Choroid plexus epithelial cell (primary cell): ENCODE results near the gene POLR2J.
A peak's percentile ranks its signal among the peaks of the same experiment; 100 is the strongest.

Source experiments
- DNase-seq: peaks from one replicate; pipeline ENCODE4 v3.0.0-alpha.2; 2010; ENCODE audit warnings: low read depth
- H3K4me3 ChIP-seq: 2 replicates; pipeline ENCODE4 v1.5.1; 2011; ENCODE audit warnings: low read depth, mild to moderate bottlenecking, control low read depth, low read length, moderate library complexity
- CTCF ChIP-seq: conservative IDR thresholded peaks from 2 replicates; pipeline ENCODE4 v1.5.1; 2011; ENCODE audit warnings: low read depth, mild to moderate bottlenecking, control low read depth, inconsistent platforms, low read length, moderate library complexity

The POLR2J gene

DNA sequence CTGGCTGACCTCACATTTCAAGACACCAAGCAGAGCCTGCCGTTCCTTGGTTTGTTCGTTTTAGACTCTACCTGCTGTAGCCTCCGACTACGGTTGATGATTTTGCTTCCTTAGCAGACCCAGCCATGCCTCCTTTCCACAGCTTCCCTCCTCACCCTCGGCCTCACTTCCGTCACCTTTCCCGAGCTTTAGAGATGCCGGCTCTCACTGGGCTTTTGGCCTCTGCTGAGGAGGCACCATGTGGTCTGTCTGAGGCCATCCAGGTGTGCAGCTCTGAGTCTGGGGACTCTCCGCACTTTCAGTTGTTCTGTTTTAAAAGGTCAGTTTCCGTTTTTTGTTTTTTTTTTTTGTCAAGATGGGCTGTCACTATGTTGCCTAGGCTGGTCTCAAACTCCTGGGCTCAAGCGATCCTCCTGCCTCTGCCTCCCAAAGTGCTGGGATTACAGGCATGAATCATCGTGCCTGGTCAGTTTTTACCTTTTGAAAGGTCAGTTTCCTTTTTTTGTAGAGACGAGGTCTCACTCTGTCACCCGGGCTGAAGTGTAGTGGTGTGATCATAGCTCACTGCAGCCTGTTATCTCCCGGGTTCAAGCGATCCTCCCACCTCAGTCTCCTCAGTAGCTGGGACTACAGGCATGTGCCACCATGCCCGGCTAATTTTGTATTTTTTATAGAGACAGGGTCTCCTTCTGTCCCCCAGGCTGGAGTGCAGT lies 33.6 kb downstream of the POLR2J start:
- no peak for TF ChIP-seq CTCF
- DNase-seq = no peak
- H3K4me3 ChIP-seq = no peak overlapping the region

DNA sequence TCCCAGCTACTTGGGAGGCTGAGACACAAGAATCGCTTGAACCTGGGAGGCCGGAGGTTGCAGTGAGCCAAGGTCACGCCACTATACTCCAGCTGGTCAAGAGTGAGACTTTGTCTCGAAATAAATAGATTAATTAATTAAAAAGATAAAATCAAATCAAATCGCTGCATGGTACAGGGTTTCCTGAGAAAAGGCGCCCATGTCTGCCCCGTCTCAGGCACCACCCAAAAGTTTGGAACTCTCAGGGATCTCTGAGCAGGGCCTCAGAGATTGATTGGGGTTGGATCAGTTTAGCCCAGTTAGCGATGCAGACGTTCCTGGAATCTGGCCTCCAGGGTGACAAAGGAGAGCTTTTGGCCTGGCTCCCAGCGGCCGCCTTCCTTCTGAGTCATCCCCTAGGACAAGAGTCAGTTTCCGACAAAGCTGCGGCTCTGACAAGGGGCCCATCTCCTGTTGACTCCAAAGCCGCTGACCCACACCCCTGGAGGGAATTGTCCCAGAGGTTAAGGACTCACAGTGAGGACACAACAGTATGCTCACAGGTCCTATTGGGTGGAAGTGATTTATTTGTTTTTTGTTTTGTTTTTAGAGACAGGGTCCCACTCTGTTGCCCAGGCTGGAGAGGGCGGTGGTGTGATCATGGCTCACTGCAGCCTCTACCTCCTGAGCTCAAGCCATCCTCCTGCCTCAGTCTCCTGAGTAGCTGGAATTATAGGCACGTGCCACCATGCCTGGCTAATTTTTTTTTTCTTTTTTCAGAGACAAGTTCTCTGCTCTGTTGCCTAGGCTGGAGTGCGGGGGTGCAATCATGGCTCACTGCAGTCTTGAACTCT lies 38.5 kb downstream of the POLR2J start:
- no peak for TF ChIP-seq CTCF
- no peak overlapping the region for H3K4me3 ChIP-seq
- DNase-seq = peak; percentile 70

GRCh38 chr7:102436118-102436517 lies 42.6 kb downstream of the POLR2J start:
- DNase-seq = no peak
- no peak overlapping the region for H3K4me3 ChIP-seq
- no peak for TF ChIP-seq CTCF

GRCh38 chr7:102434039-102434486 lies 44.7 kb downstream of the POLR2J start:
- TF ChIP-seq CTCF = no peak
- H3K4me3 ChIP-seq = peak overlapping the region; percentile 83
- peak; percentile 62 for DNase-seq

GRCh38 chr7:102433219-102434038 lies 45.3 kb downstream of the POLR2J start, which contains the start of gene ORAI2:
Gene ORAI2, plus strand, starts transcription at chr7:102433575. Its CDS starts 5,382 bp downstream, at chr7:102438957.
- TF ChIP-seq CTCF = no peak
- peak within 1 kb of the TSS; percentile 83 for H3K4me3 ChIP-seq
- peak; percentile 64 for DNase-seq

GRCh38 chr7:102432442-102433218 lies 46.1 kb downstream of the POLR2J start:
- peak overlapping the region; percentile 83 for H3K4me3 ChIP-seq
- no peak for DNase-seq
- no peak for TF ChIP-seq CTCF
